Measurements from ENCODE around the gene ORC5. TPM values are rescaled to one million over a fixed set of nuclear protein-coding genes. Genes with fewer than 3 reads are reported as not detected.

Gene ORC5
- total RNA-seq, 2 experiments from 2014 or later = 25.2 to 33.1 TPM

DNA sequence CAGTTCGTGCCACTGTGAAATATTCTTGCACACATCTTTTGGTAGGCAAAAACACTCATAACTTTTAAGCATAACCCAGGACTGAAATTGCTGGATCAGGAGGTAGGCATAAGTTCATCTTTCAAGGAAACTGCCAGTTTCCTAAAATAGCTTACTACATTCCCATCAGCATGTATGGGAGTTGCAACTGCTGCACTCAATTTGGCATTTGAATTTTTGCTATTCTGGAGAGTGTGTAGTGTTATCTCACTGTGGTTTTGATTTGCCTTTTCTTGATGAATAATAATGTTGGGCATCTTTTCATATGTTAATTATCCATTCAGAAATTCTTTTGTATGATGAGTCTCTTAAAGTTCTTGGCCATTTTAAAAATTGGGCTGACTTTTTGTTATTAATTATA lies 95.2 kb downstream of the ORC5 start:
- H3K9me3 ChIP-seq (ENCODE audit: low read length) = no peaks in the 10 kb centered on the region
- no peaks in the 10 kb centered on the region for H3K36me3 ChIP-seq (ENCODE audit: insufficient read depth, low read length)
- CTCF ChIA-PET (ENCODE audit: unreplicated experiment) = no interaction called here
- no peak overlapping the region for H3K27ac ChIP-seq (ENCODE audit: low read depth, low read length, poor library complexity, severe bottlenecking)
- no peaks in the 10 kb centered on the region for H3K9me2 ChIP-seq (ENCODE audit: insufficient read depth, low read length)
- no peak for DNase-seq (ENCODE audit: low spot score)
- H2AFZ ChIP-seq (ENCODE audit: low read length) = no peak overlapping the region
- H4K20me1 ChIP-seq (ENCODE audit: insufficient read depth, low read length) = no peaks in the 10 kb centered on the region
- TF ChIP-seq, protein P1, sequence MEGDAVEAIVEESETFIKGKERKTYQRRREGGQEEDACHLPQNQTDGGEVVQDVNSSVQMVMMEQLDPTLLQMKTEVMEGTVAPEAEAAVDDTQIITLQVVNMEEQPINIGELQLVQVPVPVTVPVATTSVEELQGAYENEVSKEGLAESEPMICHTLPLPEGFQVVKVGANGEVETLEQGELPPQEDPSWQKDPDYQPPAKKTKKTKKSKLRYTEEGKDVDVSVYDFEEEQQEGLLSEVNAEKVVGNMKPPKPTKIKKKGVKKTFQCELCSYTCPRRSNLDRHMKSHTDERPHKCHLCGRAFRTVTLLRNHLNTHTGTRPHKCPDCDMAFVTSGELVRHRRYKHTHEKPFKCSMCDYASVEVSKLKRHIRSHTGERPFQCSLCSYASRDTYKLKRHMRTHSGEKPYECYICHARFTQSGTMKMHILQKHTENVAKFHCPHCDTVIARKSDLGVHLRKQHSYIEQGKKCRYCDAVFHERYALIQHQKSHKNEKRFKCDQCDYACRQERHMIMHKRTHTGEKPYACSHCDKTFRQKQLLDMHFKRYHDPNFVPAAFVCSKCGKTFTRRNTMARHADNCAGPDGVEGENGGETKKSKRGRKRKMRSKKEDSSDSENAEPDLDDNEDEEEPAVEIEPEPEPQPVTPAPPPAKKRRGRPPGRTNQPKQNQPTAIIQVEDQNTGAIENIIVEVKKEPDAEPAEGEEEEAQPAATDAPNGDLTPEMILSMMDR (conservative IDR thresholded peaks at IDR 0.05; ENCODE audit: low read length) = no peak
- no peak for TF ChIP-seq EZH2phosphoT487 (IDR thresholded peaks at IDR 0.05; ENCODE audit: borderline replicate concordance, low read depth, low read length)
- H3K79me2 ChIP-seq (ENCODE audit: insufficient read depth, low read depth, low read length) = no peaks in the 10 kb centered on the region
- H3K4me1 ChIP-seq (ENCODE audit: insufficient read depth, low read length, poor library complexity, severe bottlenecking) = no peaks in the 10 kb centered on the region
- BruUV-seq (replicated peaks) = no TSS peak
- intact Hi-C loops (cut with micrococcal nuclease; ENCODE audit: unreplicated experiment) = no loop called here
- POLR2A ChIA-PET = no interaction called here
- H3K4me3 ChIP-seq (ENCODE audit: low read depth, low read length, poor library complexity, severe bottlenecking) = no peak overlapping the region
- no peak overlapping the region for H3K4me2 ChIP-seq (ENCODE audit: low read length)

DNA sequence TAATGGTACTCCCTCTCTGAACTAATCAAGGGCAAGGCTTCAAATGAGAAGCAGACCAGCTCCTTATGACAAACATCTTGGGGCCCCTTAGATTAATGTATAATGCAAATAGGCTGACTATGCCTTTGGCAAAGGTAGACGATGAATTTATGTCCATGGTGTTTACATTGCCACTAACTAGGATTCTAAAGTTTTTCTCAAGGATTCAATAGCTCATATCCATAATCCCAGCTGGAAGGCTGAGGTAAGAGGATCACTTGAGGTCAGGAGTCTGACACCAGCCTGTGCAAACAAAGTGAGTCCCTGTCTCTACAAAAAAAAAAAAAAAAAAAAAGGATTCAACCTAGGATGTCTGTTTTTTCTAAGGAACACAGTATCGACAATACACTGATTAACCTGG lies 96.5 kb downstream of the ORC5 start:
- Histone ChIP-seq H3K36me3 (ENCODE audit: insufficient read depth, low read length) (no peaks in the 10 kb centered on the region), H3K4me3 (ENCODE audit: low read depth, low read length, poor library complexity, severe bottlenecking) (no peak overlapping the region), H3K9me3 (ENCODE audit: low read length) (no peaks in the 10 kb centered on the region), H3K79me2 (ENCODE audit: insufficient read depth, low read depth, low read length) (no peaks in the 10 kb centered on the region), H2AFZ (ENCODE audit: low read length) (no peak overlapping the region), H3K27ac (ENCODE audit: low read depth, low read length, poor library complexity, severe bottlenecking) (no peak overlapping the region), H3K9me2 (ENCODE audit: insufficient read depth, low read length) (no peaks in the 10 kb centered on the region), H3K4me2 (ENCODE audit: low read length) (no peak overlapping the region), H4K20me1 (ENCODE audit: insufficient read depth, low read length) (no peaks in the 10 kb centered on the region), H3K4me1 (ENCODE audit: insufficient read depth, low read length, poor library complexity, severe bottlenecking) (no peaks in the 10 kb centered on the region)
- ChIA-PET POLR2A (interaction anchor here (0.7 kb wide), 1 partner anchor 308 kb away, joined by 4 read pairs; no protein-coding TSS in a partner anchor), CTCF (ENCODE audit: unreplicated experiment) (no interaction called here)
- TF ChIP-seq, protein P1 (conservative IDR thresholded peaks at IDR 0.05; ENCODE audit: low read length) = no peak
- no peak for TF ChIP-seq EZH2phosphoT487 (IDR thresholded peaks at IDR 0.05; ENCODE audit: borderline replicate concordance, low read depth, low read length)
- BruUV-seq (replicated peaks) = no TSS peak
- intact Hi-C loops (cut with micrococcal nuclease; ENCODE audit: unreplicated experiment) = no loop called here
- no peak for DNase-seq (ENCODE audit: low spot score)

DNA sequence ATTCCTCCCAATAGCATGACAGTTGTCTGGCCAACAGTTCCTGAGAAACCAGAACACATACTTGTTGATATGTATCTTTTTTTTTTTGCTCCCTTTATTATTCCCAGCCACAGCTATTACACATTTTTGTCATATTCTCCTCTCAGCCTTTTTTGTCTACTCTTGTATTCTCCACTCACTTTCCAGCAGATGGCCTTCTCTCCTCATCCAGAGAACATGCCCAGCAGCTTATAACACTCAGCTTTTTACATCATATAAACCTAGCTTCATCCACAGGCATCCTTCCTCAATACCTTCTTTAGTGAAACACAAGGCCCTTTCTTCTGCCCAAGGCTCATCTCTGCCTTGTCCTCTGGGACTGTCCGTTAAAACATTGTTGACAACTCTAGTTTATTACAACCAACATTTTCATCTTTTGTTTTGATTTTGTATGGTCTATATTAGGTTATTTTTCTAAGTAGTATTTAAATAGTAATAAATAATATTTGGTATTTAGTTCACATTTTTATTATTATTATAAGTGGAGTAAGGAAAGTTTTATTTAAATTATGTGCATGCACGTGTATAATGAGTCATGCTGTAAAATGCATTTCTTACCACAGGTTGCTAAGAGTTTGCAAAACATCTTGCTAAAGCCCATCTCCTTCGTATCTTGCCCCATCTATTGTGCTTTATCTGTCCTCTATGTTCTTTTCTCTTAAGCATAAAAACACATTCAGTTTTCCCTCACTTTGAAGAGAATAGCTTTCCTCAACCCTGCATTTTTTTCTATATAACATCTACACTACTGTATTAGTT lies 101.5 kb downstream of the ORC5 start:
- TF ChIP-seq, protein P1 (conservative IDR thresholded peaks at IDR 0.05; ENCODE audit: low read length) = no peak
- TF ChIP-seq EZH2phosphoT487 (IDR thresholded peaks at IDR 0.05; ENCODE audit: borderline replicate concordance, low read depth, low read length) = no peak
- no peaks in the 10 kb centered on the region for H3K36me3 ChIP-seq (ENCODE audit: insufficient read depth, low read length)
- H4K20me1 ChIP-seq (ENCODE audit: insufficient read depth, low read length) = no peaks in the 10 kb centered on the region
- no TSS peak for BruUV-seq (replicated peaks)
- no peak overlapping the region for H3K27ac ChIP-seq (ENCODE audit: low read depth, low read length, poor library complexity, severe bottlenecking)
- no peaks in the 10 kb centered on the region for H3K79me2 ChIP-seq (ENCODE audit: insufficient read depth, low read depth, low read length)
- H2AFZ ChIP-seq (ENCODE audit: low read length) = no peak overlapping the region
- H3K4me2 ChIP-seq (ENCODE audit: low read length) = no peak overlapping the region
- ChIA-PET POLR2A (no interaction called here), CTCF (ENCODE audit: unreplicated experiment) (no interaction called here)
- H3K4me1 ChIP-seq (ENCODE audit: insufficient read depth, low read length, poor library complexity, severe bottlenecking) = no peaks in the 10 kb centered on the region
- no peaks in the 10 kb centered on the region for H3K9me2 ChIP-seq (ENCODE audit: insufficient read depth, low read length)
- no peak overlapping the region for H3K4me3 ChIP-seq (ENCODE audit: low read depth, low read length, poor library complexity, severe bottlenecking)
- intact Hi-C loops (cut with micrococcal nuclease; ENCODE audit: unreplicated experiment) = no loop called here
- DNase-seq (ENCODE audit: low spot score) = no peak
- no peaks in the 10 kb centered on the region for H3K9me3 ChIP-seq (ENCODE audit: low read length)

Measured in OCI-LY7 (cell line).